Nephron progenitor cell (in vitro differentiated cells): Measurements from ENCODE around the gene CP.

Experiments used
- DNase-seq: peaks from one replicate; pipeline ENCODE4 v3.0.0; 2021
- H3K27ac Mint-ChIP-seq: 2 replicates; pipeline ENCODE4 v1.8.0; 2021; ENCODE audit warnings: mild to moderate bottlenecking, moderate library complexity, mixed read lengths
- H3K27me3 Mint-ChIP-seq: 2 replicates; pipeline ENCODE4 v1.8.0; 2021; ENCODE audit warnings: mild to moderate bottlenecking, low read depth, mixed read lengths; ENCODE audit not compliant: poor library complexity
- H3K36me3 Mint-ChIP-seq: 2 replicates; pipeline ENCODE4 v1.8.0; 2021; ENCODE audit warnings: low read depth, mixed read lengths
- H3K4me1 Mint-ChIP-seq: 2 replicates; pipeline ENCODE4 v1.8.0; 2021; ENCODE audit warnings: mixed read lengths
- H3K4me3 Mint-ChIP-seq: 2 replicates; pipeline ENCODE4 v1.8.0; 2021; ENCODE audit warnings: mild to moderate bottlenecking, moderate library complexity, mixed read lengths
- H3K9me3 Mint-ChIP-seq: 2 replicates; pipeline ENCODE4 v1.8.0; 2021; ENCODE audit warnings: mild to moderate bottlenecking, moderate library complexity, mixed read lengths
- CTCF ChIP-seq: fragments of 200-600 bp; sonication (generic); IDR thresholded peaks from 2 replicates; pipeline ENCODE4 v1.5.0; 2021; ENCODE audit warnings: antibody characterized with exemption

CP gene

GRCh38 chr3:149153402-149153801 lies 68.2 kb downstream of the CP start:
- no peak overlapping the region for H3K4me3 Mint-ChIP-seq
- DNase-seq, result no peak
- H3K27ac Mint-ChIP-seq, result no peak overlapping the region
- peaks cover 25% of the 10 kb centered on the region for H3K4me1 Mint-ChIP-seq
- H3K27me3 Mint-ChIP-seq, result no peaks in the 10 kb centered on the region
- TF ChIP-seq CTCF, result no peak
- no peaks in the 10 kb centered on the region for H3K9me3 Mint-ChIP-seq
- peaks cover 27% of the 10 kb centered on the region for H3K36me3 Mint-ChIP-seq

GRCh38 chr3:149152420-149152819 lies 69.2 kb downstream of the CP start:
- H3K36me3 Mint-ChIP-seq, result peaks cover 30% of the 10 kb centered on the region
- H3K27me3 Mint-ChIP-seq, result no peaks in the 10 kb centered on the region
- H3K4me3 Mint-ChIP-seq, result no peak overlapping the region
- peaks cover 25% of the 10 kb centered on the region for H3K4me1 Mint-ChIP-seq
- no peaks in the 10 kb centered on the region for H3K9me3 Mint-ChIP-seq
- DNase-seq, result no peak
- no peak overlapping the region for H3K27ac Mint-ChIP-seq
- TF ChIP-seq CTCF, result no peak

DNA sequence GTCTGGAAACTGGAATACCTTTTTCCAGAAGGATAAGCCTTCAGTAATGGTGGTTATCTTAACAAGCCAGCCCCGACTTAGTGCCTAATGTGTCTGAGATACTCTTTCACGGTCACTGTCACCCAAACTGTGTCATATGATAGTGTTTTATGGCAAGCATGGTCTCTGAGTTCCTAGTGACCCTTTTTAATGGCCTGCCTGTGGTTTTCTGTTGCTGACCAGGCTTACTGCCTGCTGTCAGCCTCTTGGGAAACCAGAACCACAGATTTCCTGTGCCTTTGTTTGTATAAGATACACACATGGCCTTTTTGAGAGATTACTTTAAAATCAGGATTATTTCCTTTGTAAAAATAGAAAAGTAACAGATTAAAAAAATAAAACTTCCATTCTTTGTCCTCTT lies 69.8 kb downstream of the CP start:
- H3K4me1 Mint-ChIP-seq, result peaks cover 25% of the 10 kb centered on the region
- H3K27ac Mint-ChIP-seq, result peak overlapping the region; percentile 19
- H3K27me3 Mint-ChIP-seq, result no peaks in the 10 kb centered on the region
- peak overlapping the region; percentile 1 for H3K4me3 Mint-ChIP-seq
- no peak for TF ChIP-seq CTCF
- H3K36me3 Mint-ChIP-seq, result peaks cover 26% of the 10 kb centered on the region
- H3K9me3 Mint-ChIP-seq, result no peaks in the 10 kb centered on the region
- DNase-seq, result peak; percentile 14

DNA sequence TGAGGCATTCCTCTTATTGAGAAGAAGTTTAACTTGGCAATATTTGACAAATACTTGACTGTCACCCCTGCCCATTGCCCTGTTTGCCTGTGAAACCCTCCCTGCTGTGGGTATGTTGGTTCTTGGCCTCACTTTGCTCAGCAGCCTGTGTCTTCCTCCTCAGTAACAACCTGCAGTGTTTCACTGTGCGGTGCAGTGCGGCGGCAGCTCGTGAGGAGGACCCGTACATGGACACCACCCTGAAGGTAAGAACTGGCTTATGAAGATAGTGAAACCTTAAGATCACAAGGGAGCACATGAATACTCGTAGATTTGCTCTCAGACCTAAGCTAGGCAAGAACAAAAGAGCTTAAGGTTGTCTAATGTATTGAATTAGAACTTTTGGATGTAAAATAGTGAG lies 71.2 kb downstream of the CP start:
- H3K27ac Mint-ChIP-seq, result no peak overlapping the region
- no peak for TF ChIP-seq CTCF
- H3K9me3 Mint-ChIP-seq, result no peaks in the 10 kb centered on the region
- peaks cover 22% of the 10 kb centered on the region for H3K36me3 Mint-ChIP-seq
- H3K4me1 Mint-ChIP-seq, result peaks cover 25% of the 10 kb centered on the region
- DNase-seq, result no peak
- no peaks in the 10 kb centered on the region for H3K27me3 Mint-ChIP-seq
- H3K4me3 Mint-ChIP-seq, result no peak overlapping the region

DNA sequence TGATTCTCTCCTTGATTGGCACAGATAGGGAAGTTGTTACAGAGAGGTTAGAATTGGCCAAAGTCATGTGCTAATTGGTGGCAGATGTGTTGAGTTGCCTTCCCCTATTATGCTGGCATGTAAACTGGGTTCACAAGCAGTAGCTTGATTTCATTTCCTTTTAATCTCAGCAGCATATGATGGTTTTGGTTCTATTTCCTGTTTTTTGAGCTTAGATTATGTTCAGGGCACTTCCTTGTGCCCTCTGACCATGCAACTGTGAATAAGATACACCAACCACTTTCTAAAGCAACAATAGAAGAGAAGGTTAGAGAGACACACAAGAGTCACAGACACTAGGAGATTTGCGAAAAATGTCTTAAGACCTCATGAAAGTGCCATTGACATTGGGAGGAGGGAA lies 75.7 kb downstream of the CP start:
- Mint-ChIP-seq H3K36me3 (peaks cover 46% of the 10 kb centered on the region), H3K27ac (no peak overlapping the region), H3K4me3 (no peak overlapping the region), H3K4me1 (peaks cover 11% of the 10 kb centered on the region), H3K9me3 (no peaks in the 10 kb centered on the region), H3K27me3 (no peaks in the 10 kb centered on the region)
- DNase-seq, result no peak
- no peak for TF ChIP-seq CTCF

- Mint-ChIP-seq H3K27ac (no peak overlapping the region), H3K36me3 (peaks cover 47% of the 10 kb centered on the region), H3K27me3 (no peaks in the 10 kb centered on the region), H3K4me1 (peaks cover 7% of the 10 kb centered on the region), H3K4me3 (no peak overlapping the region), H3K9me3 (no peaks in the 10 kb centered on the region)
- DNase-seq, result no peak
- no peak for TF ChIP-seq CTCF
Measured at GRCh38 chr3:149145356-149145755, 76.3 kb downstream of the CP start.
